ENCODE measurements around the gene DRICH1. TPM values are rescaled to one million over a fixed set of nuclear protein-coding genes. Genes with fewer than 3 reads are reported as not detected.

DRICH1 gene
- total RNA-seq, 1 donor: 0.36 TPM

DNA sequence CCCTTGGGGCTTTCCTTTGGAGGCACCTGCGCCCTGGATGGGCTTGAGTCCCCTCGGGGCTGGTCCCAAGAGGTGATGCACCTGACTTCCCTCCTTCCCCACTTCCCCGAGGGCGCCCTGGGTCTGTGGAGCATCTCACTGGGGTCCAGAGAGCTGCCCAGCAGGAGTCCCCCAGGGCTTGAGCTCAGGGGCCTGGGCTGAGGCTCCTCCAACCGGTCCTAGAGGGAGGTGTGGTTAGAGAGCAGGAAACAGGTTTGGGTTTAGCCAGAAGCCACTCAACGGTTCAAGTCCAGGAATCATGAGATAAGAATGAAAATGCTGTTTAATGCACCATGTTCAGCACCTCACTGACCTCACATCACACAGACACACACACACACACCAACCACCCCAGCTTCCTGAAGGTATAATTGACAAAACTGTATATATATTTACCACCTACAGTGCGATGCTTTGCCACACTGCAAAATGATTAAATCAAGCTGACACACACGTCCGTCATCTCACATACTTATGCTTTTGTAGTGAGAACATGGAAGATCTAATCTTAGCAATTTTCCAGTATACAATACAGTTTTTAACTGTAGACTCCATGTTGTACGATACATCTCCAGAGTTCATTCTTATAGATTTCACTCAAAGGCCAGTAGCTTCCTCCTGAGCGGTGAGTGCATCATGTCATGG, 51.4 kb downstream of the DRICH1 start:
- no peak overlapping the region for H3K4me2 ChIP-seq (ENCODE audit: insufficient read depth, low read length)
- DNase-seq (ENCODE audit: insufficient read length, low spot score, missing footprints): no peak
- H3K36me3 ChIP-seq (ENCODE audit: insufficient read depth, low read length): no peaks in the 10 kb centered on the region
- H2AFZ ChIP-seq (ENCODE audit: low read length): no peak overlapping the region
- peaks cover 2% of the 10 kb centered on the region for H3K27me3 ChIP-seq (ENCODE audit: insufficient read depth, low read length)
- no peaks in the 10 kb centered on the region for H3K9me3 ChIP-seq (ENCODE audit: low read depth, low read length)
- no peak overlapping the region for H3K27ac ChIP-seq (ENCODE audit: low read depth, low read length)
- H4K20me1 ChIP-seq (ENCODE audit: insufficient read depth, low read length): no peaks in the 10 kb centered on the region
- no peaks in the 10 kb centered on the region for H3K4me1 ChIP-seq (ENCODE audit: insufficient read depth, low read length)
- H3K4me3 ChIP-seq (ENCODE audit: insufficient read depth, low read length): no peak overlapping the region
- H3K79me2 ChIP-seq (ENCODE audit: insufficient read depth, low read length): no peaks in the 10 kb centered on the region
- TF ChIP-seq, protein P1, sequence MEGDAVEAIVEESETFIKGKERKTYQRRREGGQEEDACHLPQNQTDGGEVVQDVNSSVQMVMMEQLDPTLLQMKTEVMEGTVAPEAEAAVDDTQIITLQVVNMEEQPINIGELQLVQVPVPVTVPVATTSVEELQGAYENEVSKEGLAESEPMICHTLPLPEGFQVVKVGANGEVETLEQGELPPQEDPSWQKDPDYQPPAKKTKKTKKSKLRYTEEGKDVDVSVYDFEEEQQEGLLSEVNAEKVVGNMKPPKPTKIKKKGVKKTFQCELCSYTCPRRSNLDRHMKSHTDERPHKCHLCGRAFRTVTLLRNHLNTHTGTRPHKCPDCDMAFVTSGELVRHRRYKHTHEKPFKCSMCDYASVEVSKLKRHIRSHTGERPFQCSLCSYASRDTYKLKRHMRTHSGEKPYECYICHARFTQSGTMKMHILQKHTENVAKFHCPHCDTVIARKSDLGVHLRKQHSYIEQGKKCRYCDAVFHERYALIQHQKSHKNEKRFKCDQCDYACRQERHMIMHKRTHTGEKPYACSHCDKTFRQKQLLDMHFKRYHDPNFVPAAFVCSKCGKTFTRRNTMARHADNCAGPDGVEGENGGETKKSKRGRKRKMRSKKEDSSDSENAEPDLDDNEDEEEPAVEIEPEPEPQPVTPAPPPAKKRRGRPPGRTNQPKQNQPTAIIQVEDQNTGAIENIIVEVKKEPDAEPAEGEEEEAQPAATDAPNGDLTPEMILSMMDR (IDR thresholded peaks at IDR 0.05; ENCODE audit: extremely low read depth, low read depth, low read length): no peak

DNA sequence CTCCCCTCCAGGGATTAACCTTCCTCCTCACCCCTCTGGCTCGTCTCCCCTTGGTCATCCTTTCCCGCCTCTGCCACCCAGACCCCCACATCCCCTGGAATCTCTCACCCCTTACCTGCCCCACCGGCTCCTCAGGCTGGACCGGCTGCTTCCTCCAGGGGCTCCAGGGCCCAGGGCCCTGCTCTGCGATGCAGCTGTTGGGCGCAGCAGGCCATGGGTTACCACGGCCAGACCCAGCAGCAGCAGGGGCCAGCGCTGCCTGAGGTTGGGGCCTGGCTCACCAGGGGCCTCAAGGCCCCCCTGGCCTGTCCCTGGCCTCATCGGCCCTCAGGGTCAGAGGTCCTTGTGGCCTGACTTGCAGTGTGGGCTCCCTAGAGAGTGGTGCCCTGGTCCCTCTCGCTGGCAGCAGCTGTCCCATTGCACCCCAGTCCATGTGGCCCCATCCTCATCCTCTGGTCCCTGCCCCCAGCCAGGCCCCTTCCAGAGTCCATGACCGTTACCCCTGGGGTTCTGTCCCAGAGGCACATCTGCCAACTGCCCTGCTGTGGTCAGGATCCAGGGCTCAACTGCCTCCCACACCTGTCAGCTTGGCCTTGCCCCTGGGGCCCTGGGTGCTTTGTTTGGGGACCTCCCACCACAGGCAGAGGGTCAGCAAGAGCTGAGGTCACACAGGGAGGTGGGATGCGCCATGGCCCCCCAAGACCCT, 52.1 kb downstream of the DRICH1 start, which contains the start of gene IGLL1:
Gene IGLL1, minus strand, starts transcription at position 421 of the 706 bp plus-strand sequence. Its CDS starts 100 bp downstream, at position 321.
- DNase-seq (ENCODE audit: insufficient read length, low spot score, missing footprints): peak; percentile 50
- Histone ChIP-seq H3K9me3 (ENCODE audit: low read depth, low read length) (no peaks in the 10 kb centered on the region), H4K20me1 (ENCODE audit: insufficient read depth, low read length) (no peaks in the 10 kb centered on the region)

DNA sequence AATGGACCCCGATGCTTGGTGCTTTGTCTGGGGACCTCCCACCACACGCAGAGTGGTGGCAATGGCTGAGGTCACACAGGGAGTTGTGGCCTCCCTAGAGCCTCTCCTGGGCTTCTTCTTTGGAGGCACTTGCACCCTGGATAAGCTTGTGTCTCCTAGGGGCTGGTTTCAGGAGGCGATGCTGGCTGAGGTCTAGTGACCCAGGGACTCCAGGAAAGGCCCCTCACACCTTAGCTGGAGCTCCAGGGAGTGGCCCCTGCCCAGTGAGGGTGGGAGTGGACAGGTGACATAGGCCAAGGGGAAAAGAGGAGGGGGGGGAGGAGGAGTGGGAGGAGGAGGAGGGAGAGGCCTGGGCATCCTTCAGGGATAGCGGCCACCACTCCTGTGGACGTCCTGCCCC, 52.8 kb downstream of the DRICH1 start:
- no peaks in the 10 kb centered on the region for H3K4me1 ChIP-seq (ENCODE audit: insufficient read depth, low read length)
- H3K36me3 ChIP-seq (ENCODE audit: insufficient read depth, low read length): no peaks in the 10 kb centered on the region
- H3K27me3 ChIP-seq (ENCODE audit: insufficient read depth, low read length): peaks cover 2% of the 10 kb centered on the region
- H2AFZ ChIP-seq (ENCODE audit: low read length): no peak overlapping the region
- no peak overlapping the region for H3K27ac ChIP-seq (ENCODE audit: low read depth, low read length)
- no peaks in the 10 kb centered on the region for H4K20me1 ChIP-seq (ENCODE audit: insufficient read depth, low read length)
- no peak overlapping the region for H3K4me3 ChIP-seq (ENCODE audit: insufficient read depth, low read length)
- DNase-seq (ENCODE audit: insufficient read length, low spot score, missing footprints): peak; percentile 48
- no peaks in the 10 kb centered on the region for H3K79me2 ChIP-seq (ENCODE audit: insufficient read depth, low read length)
- no peaks in the 10 kb centered on the region for H3K9me3 ChIP-seq (ENCODE audit: low read depth, low read length)
- TF ChIP-seq, protein P1 (IDR thresholded peaks at IDR 0.05; ENCODE audit: extremely low read depth, low read depth, low read length): no peak
- H3K4me2 ChIP-seq (ENCODE audit: insufficient read depth, low read length): no peak overlapping the region

More for the DNA sequence above, 52.1 kb downstream of the DRICH1 start, which contains the start of gene IGLL1:
- Histone ChIP-seq H3K79me2 (ENCODE audit: insufficient read depth, low read length) (no peaks in the 10 kb centered on the region), H3K4me2 (ENCODE audit: insufficient read depth, low read length) (no peak within 1 kb of the TSS), H2AFZ (ENCODE audit: low read length) (no peak within 1 kb of the TSS), H3K27me3 (ENCODE audit: insufficient read depth, low read length) (peaks cover 2% of the 10 kb centered on the region), H3K27ac (ENCODE audit: low read depth, low read length) (no peak within 1 kb of the TSS), H3K4me1 (ENCODE audit: insufficient read depth, low read length) (no peaks in the 10 kb centered on the region), H3K4me3 (ENCODE audit: insufficient read depth, low read length) (no peak within 1 kb of the TSS), H3K36me3 (ENCODE audit: insufficient read depth, low read length) (no peaks in the 10 kb centered on the region)
- TF ChIP-seq, protein P1 (IDR thresholded peaks at IDR 0.05; ENCODE audit: extremely low read depth, low read depth, low read length): no peak

DNA sequence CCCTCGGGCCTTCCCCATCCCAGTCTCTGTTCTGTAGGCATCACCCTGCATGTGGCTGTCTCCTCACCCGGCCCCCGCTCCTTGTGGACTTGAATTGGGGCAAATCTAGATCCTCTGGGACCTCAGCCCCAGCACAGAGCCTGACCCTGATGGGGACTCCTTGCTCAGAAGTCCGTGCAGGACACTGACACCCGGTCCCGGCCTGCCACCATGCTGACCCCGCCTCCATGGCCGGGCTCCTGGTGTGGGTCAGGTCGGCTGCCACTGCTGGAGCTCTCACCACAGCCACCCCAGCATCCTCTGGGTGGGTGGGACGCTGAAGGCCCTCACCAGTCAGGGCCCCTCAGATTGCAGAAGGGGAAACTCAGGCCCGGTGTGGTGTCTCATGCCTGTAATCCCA, 53.8 kb downstream of the DRICH1 start:
- Histone ChIP-seq H4K20me1 (ENCODE audit: insufficient read depth, low read length) (no peaks in the 10 kb centered on the region), H3K27me3 (ENCODE audit: insufficient read depth, low read length) (peaks cover 2% of the 10 kb centered on the region), H3K4me3 (ENCODE audit: insufficient read depth, low read length) (no peak overlapping the region), H3K27ac (ENCODE audit: low read depth, low read length) (no peak overlapping the region), H3K4me2 (ENCODE audit: insufficient read depth, low read length) (no peak overlapping the region), H3K4me1 (ENCODE audit: insufficient read depth, low read length) (no peaks in the 10 kb centered on the region), H3K36me3 (ENCODE audit: insufficient read depth, low read length) (no peaks in the 10 kb centered on the region), H3K9me3 (ENCODE audit: low read depth, low read length) (no peaks in the 10 kb centered on the region), H2AFZ (ENCODE audit: low read length) (no peak overlapping the region), H3K79me2 (ENCODE audit: insufficient read depth, low read length) (no peaks in the 10 kb centered on the region)
- DNase-seq (ENCODE audit: insufficient read length, low spot score, missing footprints): peak; percentile 45
- TF ChIP-seq, protein P1 (IDR thresholded peaks at IDR 0.05; ENCODE audit: extremely low read depth, low read depth, low read length): no peak

Data from osteoblast (primary cell).